BE2C (cell line): ENCODE measurements around the gene LIPK.
"Not testable (repeated sequence)": the region's sequence is repeated elsewhere in the genome, so short reads cannot be mapped to it uniquely, and the experiment has no call there.

Experiments used
- DNase-seq: peaks from one replicate; pipeline ENCODE4 v3.0.0-alpha.2; 2020
- H3K27me3 ChIP-seq: fragments of 250-450 bp; sonication (Bioruptor Pico); 2 replicates; pipeline ENCODE4 v1.5.1; 2020; ENCODE audit warnings: mild to moderate bottlenecking
- H3K36me3 ChIP-seq: fragments of 250-450 bp; sonication (Bioruptor Pico); 2 replicates; pipeline ENCODE4 v1.5.1; 2020; ENCODE audit warnings: mild to moderate bottlenecking
- H3K4me1 ChIP-seq: fragments of 250-450 bp; sonication (Bioruptor Pico); 2 replicates; pipeline ENCODE4 v1.5.1; 2020
- H3K4me3 ChIP-seq: 2 replicates; pipeline ENCODE4 v1.5.1; 2011; ENCODE audit warnings: low read depth, low read length
- H3K9me3 ChIP-seq: fragments of 250-450 bp; sonication (Bioruptor Pico); 2 replicates; pipeline ENCODE4 v1.5.1; 2020
- CTCF ChIP-seq: IDR thresholded peaks from 2 replicates; pipeline ENCODE4 v1.5.1; 2012; ENCODE audit warnings: mild to moderate bottlenecking, low read depth, low read length

LIPK gene

DNA sequence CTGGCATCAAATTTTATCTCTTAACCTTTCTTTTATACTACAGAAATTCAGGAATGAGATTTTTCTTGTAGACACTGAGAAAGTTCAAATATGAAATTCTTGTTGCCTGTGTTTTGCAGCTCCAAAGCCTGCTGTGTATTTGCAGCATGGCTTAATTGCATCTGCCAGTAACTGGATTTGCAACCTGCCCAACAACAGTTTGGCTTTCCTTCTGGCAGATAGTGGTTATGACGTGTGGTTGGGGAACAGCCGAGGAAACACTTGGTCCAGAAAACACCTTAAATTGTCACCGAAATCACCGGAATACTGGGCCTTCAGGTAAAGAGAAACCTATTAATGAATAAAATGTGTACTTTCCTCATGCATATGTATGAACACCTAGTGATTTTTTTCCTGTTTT, 24.8 kb downstream of the LIPK start:
- no peaks in the 10 kb centered on the region for H3K9me3 ChIP-seq
- H3K27me3 ChIP-seq: no peaks in the 10 kb centered on the region
- H3K36me3 ChIP-seq: no peaks in the 10 kb centered on the region
- no peak for TF ChIP-seq CTCF
- no peak overlapping the region for H3K4me3 ChIP-seq
- H3K4me1 ChIP-seq: no peaks in the 10 kb centered on the region
- no peak for DNase-seq

- Histone ChIP-seq H3K4me3 (no peak overlapping the region), H3K36me3 (no peaks in the 10 kb centered on the region), H3K27me3 (no peaks in the 10 kb centered on the region), H3K4me1 (no peaks in the 10 kb centered on the region), H3K9me3 (no peaks in the 10 kb centered on the region)
- TF ChIP-seq CTCF: no peak
- DNase-seq: peak; percentile 14
Measured at GRCh38 chr10:88731296-88731695, 25.2 kb downstream of the LIPK start.

DNA sequence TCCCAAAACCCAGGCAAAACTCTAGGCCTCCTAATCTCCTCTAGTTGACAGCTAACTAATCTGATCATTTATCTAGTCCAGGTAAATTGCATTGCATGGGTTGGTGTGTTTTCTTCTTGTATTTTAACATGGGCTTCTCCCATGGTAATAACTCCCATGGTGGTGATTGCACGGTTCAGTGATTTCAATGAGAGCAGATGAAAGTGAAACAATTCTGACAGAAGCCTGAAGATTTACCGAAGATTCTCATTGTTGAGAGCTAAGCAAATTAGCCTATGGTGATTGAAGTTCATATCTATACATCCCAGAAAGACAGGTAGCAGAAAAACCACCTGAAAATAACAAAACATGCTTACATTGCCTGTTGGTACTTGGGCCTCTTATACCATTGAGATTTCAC, 27.2 kb downstream of the LIPK start:
- no peaks in the 10 kb centered on the region; the same call in 1 of the 2 replicates for H3K4me1 ChIP-seq
- DNase-seq: no peak
- no peaks in the 10 kb centered on the region; the same call in 1 of the 2 replicates for H3K27me3 ChIP-seq
- TF ChIP-seq CTCF: no peak
- H3K9me3 ChIP-seq: no peaks in the 10 kb centered on the region
- H3K36me3 ChIP-seq: no peaks in the 10 kb centered on the region
- H3K4me3 ChIP-seq: no peak overlapping the region

DNA sequence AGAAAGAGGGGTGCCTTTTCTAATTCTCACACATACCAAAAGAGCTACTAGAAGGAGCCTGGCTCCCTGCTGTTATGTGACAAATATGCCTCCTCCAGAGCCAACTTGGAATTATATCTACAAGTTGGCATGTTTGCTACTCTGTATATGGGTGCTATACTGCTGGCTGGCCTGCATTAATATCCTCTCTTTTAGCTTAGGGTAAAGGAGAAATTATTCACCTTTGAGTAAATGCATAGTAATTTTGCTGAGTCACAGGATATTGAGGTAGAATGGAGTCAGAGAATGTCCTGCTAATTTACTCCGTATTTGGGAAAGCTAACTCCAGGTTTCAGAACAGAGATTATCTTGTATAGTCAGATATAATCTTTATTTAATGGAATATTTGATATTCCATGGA, 29.6 kb downstream of the LIPK start:
- Histone ChIP-seq H3K27me3 (peaks cover 5% of the 10 kb centered on the region), H3K4me3 (no peak overlapping the region), H3K4me1 (no peaks in the 10 kb centered on the region; the same call in 1 of the 2 replicates), H3K9me3 (no peaks in the 10 kb centered on the region), H3K36me3 (no peaks in the 10 kb centered on the region)
- TF ChIP-seq CTCF: no peak
- DNase-seq: no peak

DNA sequence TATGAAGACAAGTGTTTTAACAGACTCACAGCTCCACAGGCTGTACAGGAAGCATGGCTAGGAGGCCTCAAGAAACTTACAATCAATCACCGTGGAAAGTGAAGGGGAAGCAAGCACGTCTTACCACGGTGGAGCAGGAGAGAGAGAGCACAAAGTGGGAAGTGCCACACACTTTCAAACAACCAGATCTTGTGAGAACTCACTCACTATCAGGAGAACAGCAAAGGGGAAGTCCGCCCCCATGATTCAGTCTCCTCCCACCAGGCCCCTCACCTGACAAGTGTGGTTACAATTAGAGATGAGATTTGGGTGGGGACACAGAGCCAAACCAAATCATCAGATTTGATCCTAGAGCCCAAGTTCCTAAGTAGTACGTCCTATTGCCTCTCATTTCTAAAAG, 35.9 kb downstream of the LIPK start:
- not testable (repeated sequence) for H3K4me1 ChIP-seq, H3K9me3 ChIP-seq, H3K36me3 ChIP-seq, H3K4me3 ChIP-seq, H3K27me3 ChIP-seq, DNase-seq

GRCh38 chr10:88742448-88742847, 36.4 kb downstream of the LIPK start:
- Histone ChIP-seq H3K36me3 (no peaks in the 10 kb centered on the region), H3K27me3 (peaks cover 5% of the 10 kb centered on the region), H3K4me3 (no peak overlapping the region), H3K9me3 (no peaks in the 10 kb centered on the region), H3K4me1 (no peaks in the 10 kb centered on the region)
- TF ChIP-seq CTCF: no peak
- no peak for DNase-seq

DNA sequence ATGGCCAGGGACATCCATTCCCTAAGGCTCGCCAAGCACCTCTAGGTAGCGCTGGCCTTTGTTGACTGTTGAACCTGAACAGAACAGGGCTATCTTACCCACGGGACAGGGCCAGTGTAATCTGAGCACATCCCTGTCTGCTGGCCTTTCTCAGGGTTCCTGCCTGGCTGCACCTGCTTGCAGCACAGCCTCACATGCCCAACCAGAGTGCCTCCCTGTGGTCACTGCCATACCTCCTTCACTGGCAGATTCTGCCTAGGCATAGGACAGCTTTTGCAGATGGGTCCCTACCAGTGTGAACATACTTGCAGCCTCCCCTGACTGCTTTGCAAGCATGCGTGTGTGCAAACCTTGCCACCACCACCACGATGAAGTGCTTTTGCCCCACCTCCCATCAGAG, 38.0 kb downstream of the LIPK start:
- 0 out of 2 replicates have a peak, but pooled peaks have one; percentile 4 for TF ChIP-seq CTCF
- H3K4me3 ChIP-seq: no peak overlapping the region

More for the DNA sequence above, 38.0 kb downstream of the LIPK start:
- H3K36me3 ChIP-seq: no peaks in the 10 kb centered on the region
- no peaks in the 10 kb centered on the region for H3K4me1 ChIP-seq
- H3K9me3 ChIP-seq: no peaks in the 10 kb centered on the region
- no peak for DNase-seq
- H3K27me3 ChIP-seq: peaks cover 5% of the 10 kb centered on the region; the same call in 1 of the 2 replicates
